T-helper 2 cell (primary cell): ENCODE measurements around the gene FUT8.
"Not testable (repeated sequence)": the region's sequence is repeated elsewhere in the genome, so short reads cannot be mapped to it uniquely, and the experiment has no call there.

ENCODE experiments used
- DNase-seq, 5 experiments: peaks; one replicate each; pipeline versions ENCODE4 v3.0.0 to v3.0.0-alpha.2; 2012 to 2022

Gene FUT8

GRCh38 chr14:65419593-65420252, 7.2 kb downstream of the FUT8 start:
- DNase-seq, result peak in 1 of 5 experiments; percentile 37

GRCh38 chr14:65421201-65421981, 8.9 kb downstream of the FUT8 start:
- no peak for DNase-seq

DNA sequence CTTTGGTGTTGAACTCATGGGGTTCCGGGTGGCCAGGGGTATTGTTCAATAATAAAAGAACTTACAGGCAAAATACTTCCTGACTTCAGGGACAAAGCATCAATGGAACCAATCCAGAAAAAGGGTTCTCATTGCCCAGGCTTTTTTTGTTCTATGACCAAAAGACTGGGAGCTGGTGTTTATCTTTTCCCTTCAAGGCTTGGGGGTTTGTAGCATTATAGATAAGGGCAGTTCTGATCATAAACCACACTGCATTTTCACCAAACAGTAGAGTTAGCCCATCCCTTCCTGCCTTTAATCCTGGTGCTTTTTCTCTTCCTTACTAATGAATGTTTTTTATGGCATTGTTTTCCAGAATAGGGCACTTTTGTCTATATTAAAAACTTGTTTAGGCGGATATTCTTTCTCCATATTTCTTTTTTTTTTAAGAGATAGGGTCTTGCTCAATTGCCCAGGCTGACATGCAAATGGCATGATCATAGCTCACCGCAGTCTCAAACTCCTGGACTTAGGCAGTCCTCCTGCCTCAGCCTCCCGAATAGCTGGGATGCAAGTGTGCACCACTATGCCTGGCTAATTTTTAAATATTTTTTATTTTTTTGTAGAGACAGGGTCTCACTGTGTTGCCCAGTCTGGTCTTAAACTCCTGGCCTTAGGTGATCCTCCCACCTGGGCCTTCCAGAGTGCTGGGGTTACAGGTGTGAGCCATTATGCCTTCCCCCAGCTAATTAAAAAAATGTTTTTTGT, 9.7 kb downstream of the FUT8 start:
- no peak for DNase-seq

DNA sequence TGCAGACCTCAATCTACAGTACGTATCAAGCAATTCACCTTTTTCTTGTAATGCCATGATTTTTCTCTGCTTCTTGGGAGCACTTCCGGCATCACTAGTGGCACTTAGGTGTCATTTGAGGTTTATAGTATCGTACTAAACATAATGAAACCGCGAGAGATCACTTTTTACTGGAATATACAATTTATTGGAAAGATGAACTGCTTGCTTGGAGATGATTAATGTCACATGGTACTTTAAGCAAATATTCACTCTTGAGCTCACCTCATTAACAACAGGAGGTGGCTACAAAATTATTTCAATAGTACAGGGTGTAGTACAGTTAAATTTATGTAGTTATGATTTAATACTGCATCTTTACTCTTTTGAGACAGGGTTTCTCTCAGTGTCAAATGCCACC, 11.5 kb downstream of the FUT8 start:
- DNase-seq, result no peak

GRCh38 chr14:65424531-65424930, 12.0 kb downstream of the FUT8 start:
- no peak for DNase-seq

GRCh38 chr14:65425885-65426284, 13.4 kb downstream of the FUT8 start:
- no peak for DNase-seq

GRCh38 chr14:65426902-65427301, 14.4 kb downstream of the FUT8 start:
- DNase-seq, result not testable (repeated sequence)

- DNase-seq, result no peak
Observed at GRCh38 chr14:65428691-65429090, 16.2 kb downstream of the FUT8 start.

DNA sequence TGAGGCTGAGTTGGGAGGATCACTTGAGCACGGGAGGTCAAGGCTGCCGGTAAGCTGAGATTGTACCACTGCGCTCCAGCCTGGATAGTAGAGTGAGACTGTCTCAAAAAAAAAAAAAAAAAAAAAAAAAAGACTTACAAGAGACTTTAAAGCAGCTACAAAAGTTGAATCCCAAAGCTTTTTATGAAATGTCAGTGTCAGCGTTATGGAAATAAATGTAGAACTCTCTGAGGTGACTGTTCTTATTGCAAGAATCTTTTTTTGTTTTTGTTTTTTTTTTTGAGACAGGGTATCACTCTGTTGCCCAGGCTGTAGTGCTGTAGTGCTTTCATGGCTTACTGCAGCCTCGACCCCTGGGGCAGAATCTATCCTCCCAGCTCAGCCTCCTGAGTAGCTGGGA, 17.2 kb downstream of the FUT8 start:
- no peak for DNase-seq

DNA sequence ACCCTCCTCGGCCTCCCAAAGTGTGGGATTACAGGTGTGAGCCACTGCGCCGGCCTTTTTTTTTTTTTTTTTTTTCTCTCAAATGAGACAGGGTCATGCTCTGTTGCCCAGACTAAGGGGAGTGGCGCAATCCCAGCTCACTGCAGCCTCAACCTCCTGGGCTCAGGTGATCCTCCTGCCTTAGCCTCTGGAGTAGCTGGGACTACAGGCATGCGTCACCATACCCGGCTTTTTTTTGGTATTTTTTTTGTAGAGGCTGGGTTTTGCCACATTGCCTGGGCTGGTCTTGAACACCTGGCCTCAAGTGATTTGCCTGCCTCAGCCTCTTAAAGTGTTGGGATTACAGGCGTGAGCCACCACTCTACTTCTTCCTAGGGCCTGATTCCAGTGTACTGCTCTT, 18.7 kb downstream of the FUT8 start:
- no peak for DNase-seq

GRCh38 chr14:65431951-65432350, 19.4 kb downstream of the FUT8 start:
- DNase-seq, result no peak

DNA sequence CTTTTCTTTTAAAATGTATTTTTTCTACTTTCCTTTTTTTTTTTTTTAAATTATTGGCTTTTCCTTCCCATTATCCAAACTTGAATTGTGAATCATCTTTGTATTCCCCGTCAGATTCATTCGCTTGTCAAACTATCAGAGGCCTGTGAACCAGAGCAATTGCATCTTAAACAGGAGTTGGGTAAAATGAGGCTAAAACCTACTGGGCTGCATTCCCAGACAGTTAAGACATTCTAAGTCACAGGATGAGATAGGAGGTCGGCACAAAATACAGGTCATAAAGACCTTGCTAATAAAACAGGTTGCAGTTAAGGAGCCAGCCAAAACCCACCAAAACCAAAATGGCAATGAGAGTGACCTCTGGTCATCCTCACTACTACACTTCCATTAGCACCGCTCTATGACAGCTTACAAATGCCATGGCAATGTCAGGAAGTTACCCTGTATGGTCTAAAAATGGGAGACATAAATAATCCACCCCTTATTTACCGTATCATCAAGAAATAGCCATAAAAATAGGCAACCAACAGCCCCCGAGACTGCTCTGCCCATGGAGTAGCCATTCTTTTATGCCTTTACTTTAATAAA, 19.9 kb downstream of the FUT8 start:
- DNase-seq, result no peak

DNA sequence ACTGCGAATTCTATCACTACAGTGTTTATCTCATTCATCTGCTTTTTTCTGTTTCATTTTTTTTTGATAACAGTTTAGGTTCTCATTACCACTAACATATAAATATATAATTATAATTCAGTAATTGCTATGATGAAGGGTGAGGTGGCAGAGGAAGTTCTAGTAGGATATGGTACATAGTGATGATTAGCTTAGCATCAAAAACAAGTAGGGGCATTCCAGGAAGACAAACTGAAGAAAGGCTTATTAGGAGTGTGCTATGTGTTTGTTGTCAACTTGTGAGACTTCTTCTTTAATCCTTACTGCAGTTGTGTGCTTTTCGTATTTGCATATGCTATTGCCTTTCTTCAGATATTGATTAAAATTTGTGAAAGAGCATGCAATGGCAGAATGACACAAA, 20.6 kb downstream of the FUT8 start:
- DNase-seq, result peak in 1 of 5 experiments; percentile 40

DNA sequence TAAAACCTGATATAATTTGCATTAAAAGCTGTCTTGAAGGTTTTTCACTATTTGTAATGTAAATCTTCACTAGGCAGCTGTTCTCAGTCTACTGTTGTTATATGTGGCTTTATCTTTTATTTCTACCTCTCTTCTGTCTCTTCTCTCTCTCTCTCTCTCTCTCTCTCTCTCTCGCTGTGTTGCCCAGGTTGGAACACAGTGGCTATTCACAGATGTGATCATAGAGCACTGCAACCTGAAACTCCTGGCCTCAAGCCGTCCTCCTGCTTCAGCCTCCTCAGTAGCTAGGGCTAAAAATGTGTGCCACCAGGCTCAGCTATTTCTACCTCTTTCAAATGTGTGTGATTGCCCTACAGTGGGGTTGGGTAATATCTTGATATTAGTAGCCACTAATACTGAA, 21.1 kb downstream of the FUT8 start:
- DNase-seq, result no peak

DNA sequence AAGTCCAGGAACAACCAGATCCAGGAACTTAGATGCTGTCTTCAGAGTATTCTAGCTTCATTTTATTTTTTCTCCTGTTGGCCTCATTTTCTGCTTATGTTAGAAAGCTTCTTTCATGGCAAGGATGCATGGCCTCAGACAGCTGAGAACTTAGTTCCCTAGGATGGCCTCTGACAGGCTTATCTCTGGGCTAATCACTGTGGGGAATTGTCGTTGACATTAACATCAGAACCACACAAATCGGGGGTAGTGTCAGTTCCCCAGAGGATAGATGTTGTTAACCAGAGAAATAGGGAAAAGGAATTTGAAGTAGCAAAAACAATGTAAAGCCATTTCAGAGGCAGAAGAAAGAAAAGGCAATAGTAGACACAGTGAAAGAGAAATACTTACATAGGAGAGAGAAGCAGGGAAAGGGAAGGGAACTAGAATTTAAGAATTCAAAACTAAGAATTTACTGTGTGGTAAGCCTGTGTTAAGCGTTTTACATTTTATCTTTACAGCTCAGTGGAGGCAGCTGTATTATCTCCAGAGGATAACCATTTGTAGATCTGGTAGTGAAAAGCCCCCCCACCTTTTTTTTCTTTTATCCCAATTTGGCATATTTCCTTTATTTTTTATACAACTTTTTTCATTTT, 21.8 kb downstream of the FUT8 start:
- no peak for DNase-seq

- peak in 1 of 5 experiments; percentile 22 for DNase-seq
Observed at GRCh38 chr14:65438266-65438933, 25.9 kb downstream of the FUT8 start.

DNA sequence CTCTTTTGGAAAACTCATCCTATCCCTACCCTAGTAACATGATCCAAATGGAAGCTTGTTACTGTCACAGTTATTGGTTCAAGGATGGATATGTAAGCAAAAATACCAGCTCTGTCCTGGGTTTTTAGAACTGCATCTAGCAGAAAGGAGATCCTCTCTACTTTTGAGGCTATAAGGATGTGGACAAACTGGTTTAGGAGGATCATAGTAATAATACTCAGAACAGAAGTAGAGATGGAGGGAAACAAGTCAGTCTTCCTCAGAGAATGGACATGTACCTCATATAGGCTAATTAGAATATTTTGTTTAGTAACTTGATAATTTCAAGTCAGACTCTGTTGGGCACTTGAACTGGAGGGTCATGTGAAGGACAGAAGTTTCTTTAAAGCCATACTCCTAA, 26.6 kb downstream of the FUT8 start:
- no peak for DNase-seq

DNA sequence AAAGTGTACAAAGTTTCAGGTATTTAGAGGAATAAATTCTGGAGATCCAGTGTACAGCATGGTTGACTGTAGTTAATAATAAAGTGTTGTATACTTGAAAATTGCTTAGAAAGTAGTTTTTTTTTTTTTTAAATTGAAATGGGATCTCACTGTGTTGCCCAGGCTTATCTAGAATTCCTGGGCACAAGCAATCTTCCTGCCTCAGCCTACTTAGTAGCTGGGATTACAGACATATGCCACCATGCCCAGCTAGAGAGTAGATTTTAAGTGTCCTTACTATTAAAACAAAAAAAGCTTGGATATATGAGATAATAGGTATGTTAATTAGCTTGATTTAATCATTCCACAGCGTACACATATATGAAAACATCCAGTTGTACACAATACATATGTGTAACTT, 27.7 kb downstream of the FUT8 start:
- no peak for DNase-seq

DNA sequence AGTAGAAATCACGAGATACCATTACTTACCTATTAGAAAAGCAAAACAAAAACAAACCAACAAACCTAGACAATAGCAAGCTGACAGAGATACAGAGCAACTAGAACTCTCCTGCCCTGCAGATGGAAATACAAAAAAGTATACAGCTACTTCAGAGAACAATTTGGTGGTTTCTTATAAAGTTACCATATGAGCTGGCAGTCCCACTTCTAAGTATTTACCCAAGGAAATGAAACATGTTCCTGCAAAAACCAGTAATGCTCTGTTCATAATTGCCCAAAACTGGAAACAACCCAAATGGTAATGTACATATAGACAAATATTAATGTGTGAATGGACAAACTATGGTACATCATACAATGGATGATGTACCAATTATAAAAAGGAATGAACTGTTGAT, 31.7 kb downstream of the FUT8 start:
- DNase-seq, result peak in 1 of 5 experiments; percentile 61

DNA sequence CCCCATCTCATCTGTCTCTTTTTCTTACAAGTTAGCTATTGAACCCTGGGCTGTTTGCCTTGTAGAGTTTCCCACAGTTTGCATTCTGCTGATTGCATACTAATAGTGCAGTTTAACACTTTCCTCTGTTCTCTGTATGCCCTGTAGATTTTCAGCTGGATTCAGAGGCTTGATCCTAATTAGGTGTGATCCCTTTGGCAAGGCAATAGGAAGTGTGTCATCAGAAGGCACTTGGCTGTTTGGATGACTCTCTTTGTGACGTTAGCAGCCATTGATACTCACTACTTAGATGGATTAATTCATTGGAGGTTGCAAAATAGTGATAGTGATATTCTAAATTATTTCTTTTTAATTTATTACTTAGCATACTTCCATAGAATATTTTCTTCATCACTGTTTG, 33.6 kb downstream of the FUT8 start:
- no peak for DNase-seq

DNA sequence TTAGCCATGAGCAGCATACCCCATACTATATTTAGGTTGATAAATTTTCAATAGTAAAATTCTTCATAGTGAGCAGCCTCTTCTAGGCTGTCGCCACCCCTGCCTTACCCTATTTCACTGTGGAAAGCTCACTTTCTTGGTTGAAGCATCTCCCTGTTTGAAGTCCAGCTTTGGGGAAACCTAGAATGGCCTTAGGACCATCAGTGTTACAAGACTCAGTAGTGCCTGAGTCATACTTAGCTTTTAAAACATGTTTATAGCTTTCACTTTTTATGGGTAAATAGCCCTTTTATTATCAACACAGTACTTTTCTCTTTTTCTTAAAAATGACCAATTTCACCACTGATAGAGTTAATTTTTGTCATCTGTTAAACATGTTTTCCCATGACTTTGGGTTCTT, 37.1 kb downstream of the FUT8 start:
- no peak for DNase-seq

- no peak for DNase-seq
Observed at GRCh38 chr14:65453807-65454480, 41.4 kb downstream of the FUT8 start.
